ENCODE results near the gene TGFA. TPM values are rescaled to one million over a fixed set of nuclear protein-coding genes. Genes with fewer than 3 reads are reported as not detected.

TGFA gene
- total RNA-seq, 2 experiments from 2014 or later: not detected

GRCh38 chr2:70480468-70480867 is 73.2 kb downstream of the TGFA start:
- H3K9me2 ChIP-seq (ENCODE audit: insufficient read depth, low read length): no peaks in the 10 kb centered on the region
- no peaks in the 10 kb centered on the region for H3K9me3 ChIP-seq (ENCODE audit: low read length)
- H3K4me1 ChIP-seq (ENCODE audit: insufficient read depth, low read length, poor library complexity, severe bottlenecking): peaks cover under 1% of the 10 kb centered on the region
- H2AFZ ChIP-seq (ENCODE audit: low read length): no peak overlapping the region
- no peaks in the 10 kb centered on the region for H3K36me3 ChIP-seq (ENCODE audit: insufficient read depth, low read length)
- no peaks in the 10 kb centered on the region for H4K20me1 ChIP-seq (ENCODE audit: insufficient read depth, low read length)
- POLR2A ChIA-PET: no interaction called here
- H3K27ac ChIP-seq (ENCODE audit: low read depth, low read length, poor library complexity, severe bottlenecking): no peak overlapping the region
- no peak for DNase-seq (ENCODE audit: low spot score)
- no peak overlapping the region for H3K4me3 ChIP-seq (ENCODE audit: low read depth, low read length, poor library complexity, severe bottlenecking)
- no peak for TF ChIP-seq CTCF (conservative IDR thresholded peaks at IDR 0.05; ENCODE audit: low read length)
- no peak for TF ChIP-seq EZH2phosphoT487 (IDR thresholded peaks at IDR 0.05; ENCODE audit: borderline replicate concordance, low read depth, low read length)
- no peak overlapping the region for H3K4me2 ChIP-seq (ENCODE audit: low read length)
- intact Hi-C loops (cut with micrococcal nuclease; ENCODE audit: unreplicated experiment): no loop called here
- H3K79me2 ChIP-seq (ENCODE audit: insufficient read depth, low read depth, low read length): no peaks in the 10 kb centered on the region
- BruUV-seq (replicated peaks): no TSS peak
- CTCF ChIA-PET (ENCODE audit: unreplicated experiment): no interaction called here

- Histone ChIP-seq H3K36me3 (ENCODE audit: insufficient read depth, low read length) (no peaks in the 10 kb centered on the region), H4K20me1 (ENCODE audit: insufficient read depth, low read length) (no peaks in the 10 kb centered on the region), H3K4me3 (ENCODE audit: low read depth, low read length, poor library complexity, severe bottlenecking) (no peak overlapping the region), H3K4me2 (ENCODE audit: low read length) (no peak overlapping the region), H3K9me2 (ENCODE audit: insufficient read depth, low read length) (no peaks in the 10 kb centered on the region), H2AFZ (ENCODE audit: low read length) (no peak overlapping the region), H3K9me3 (ENCODE audit: low read length) (no peaks in the 10 kb centered on the region), H3K27ac (ENCODE audit: low read depth, low read length, poor library complexity, severe bottlenecking) (no peak overlapping the region), H3K4me1 (ENCODE audit: insufficient read depth, low read length, poor library complexity, severe bottlenecking) (peaks cover 5% of the 10 kb centered on the region), H3K79me2 (ENCODE audit: insufficient read depth, low read depth, low read length) (no peaks in the 10 kb centered on the region)
- intact Hi-C loops (cut with micrococcal nuclease; ENCODE audit: unreplicated experiment): no loop called here
- ChIA-PET POLR2A (interaction anchor here (0.7 kb wide), 1 partner anchor 43 kb away, joined by 3 read pairs; no protein-coding TSS in a partner anchor), CTCF (ENCODE audit: unreplicated experiment) (no interaction called here)
- TF ChIP-seq EZH2phosphoT487 (IDR thresholded peaks at IDR 0.05; ENCODE audit: borderline replicate concordance, low read depth, low read length): no peak
- no peak for TF ChIP-seq CTCF (conservative IDR thresholded peaks at IDR 0.05; ENCODE audit: low read length)
- DNase-seq (ENCODE audit: low spot score): no peak
- no TSS peak for BruUV-seq (replicated peaks)
Observed at GRCh38 chr2:70479816-70480215, 73.8 kb downstream of the TGFA start.

- TF ChIP-seq EZH2phosphoT487 (IDR thresholded peaks at IDR 0.05; ENCODE audit: borderline replicate concordance, low read depth, low read length): no peak
- TF ChIP-seq CTCF (conservative IDR thresholded peaks at IDR 0.05; ENCODE audit: low read length): no peak
- DNase-seq (ENCODE audit: low spot score): no peak
- Histone ChIP-seq H2AFZ (ENCODE audit: low read length) (0 out of 2 replicates have a peak overlapping the region, but pooled peaks have one; percentile 4), H3K4me2 (ENCODE audit: low read length) (no peak overlapping the region), H3K27ac (ENCODE audit: low read depth, low read length, poor library complexity, severe bottlenecking) (no peak overlapping the region), H3K9me2 (ENCODE audit: insufficient read depth, low read length) (no peaks in the 10 kb centered on the region), H3K36me3 (ENCODE audit: insufficient read depth, low read length) (no peaks in the 10 kb centered on the region), H3K79me2 (ENCODE audit: insufficient read depth, low read depth, low read length) (no peaks in the 10 kb centered on the region), H3K4me3 (ENCODE audit: low read depth, low read length, poor library complexity, severe bottlenecking) (no peak overlapping the region), H3K4me1 (ENCODE audit: insufficient read depth, low read length, poor library complexity, severe bottlenecking) (peaks cover 5% of the 10 kb centered on the region), H3K9me3 (ENCODE audit: low read length) (no peaks in the 10 kb centered on the region), H4K20me1 (ENCODE audit: insufficient read depth, low read length) (no peaks in the 10 kb centered on the region)
- intact Hi-C loops (cut with micrococcal nuclease; ENCODE audit: unreplicated experiment): no loop called here
- BruUV-seq (replicated peaks): no TSS peak
- ChIA-PET POLR2A (no interaction called here), CTCF (ENCODE audit: unreplicated experiment) (no interaction called here)
Observed at GRCh38 chr2:70477441-70477844, 76.2 kb downstream of the TGFA start.
